Activated T-cell treated with anti-CD3 and anti-CD28 coated beads for 4 hours (primary cell): Measurements from ENCODE around the gene PRELID3B.

Experiments used
- DNase-seq: peaks from one replicate; pipeline ENCODE4 v3.0.0-alpha.2; 2020

PRELID3B gene

GRCh38 chr20:59042151-59042795 lies at the start of gene PRELID3B:
TSS of gene PRELID3B (minus strand) at chr20:59042786. CDS start at chr20:59042730, 56 bp downstream.
- no peak for DNase-seq

GRCh38 chr20:59087829-59088433 lies 45.3 kb upstream of the PRELID3B start:
- DNase-seq = peak; percentile 85

DNA sequence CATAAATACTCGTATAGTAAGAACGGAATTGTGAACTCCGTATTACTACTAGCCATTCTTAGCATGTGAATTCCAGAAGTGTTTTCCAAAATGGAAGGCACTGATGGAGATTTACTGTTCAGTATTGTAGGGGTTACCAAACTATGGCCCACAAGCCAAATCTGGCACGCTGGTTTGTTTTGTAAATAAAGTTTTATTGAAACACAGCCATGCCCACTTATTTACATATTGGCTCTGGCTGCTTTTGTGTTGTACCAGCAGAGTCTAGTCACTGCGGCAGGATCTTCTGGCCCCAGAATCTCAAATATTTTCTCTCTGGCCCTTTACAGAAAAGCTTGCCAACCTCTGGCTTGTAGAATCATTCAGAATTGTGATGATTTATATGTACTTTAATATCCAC lies 44.3 kb upstream of the PRELID3B start:
- no peak for DNase-seq

- DNase-seq = no peak
These were observed 41.7 kb upstream of the PRELID3B start for GRCh38 chr20:59084041-59084850.

DNA sequence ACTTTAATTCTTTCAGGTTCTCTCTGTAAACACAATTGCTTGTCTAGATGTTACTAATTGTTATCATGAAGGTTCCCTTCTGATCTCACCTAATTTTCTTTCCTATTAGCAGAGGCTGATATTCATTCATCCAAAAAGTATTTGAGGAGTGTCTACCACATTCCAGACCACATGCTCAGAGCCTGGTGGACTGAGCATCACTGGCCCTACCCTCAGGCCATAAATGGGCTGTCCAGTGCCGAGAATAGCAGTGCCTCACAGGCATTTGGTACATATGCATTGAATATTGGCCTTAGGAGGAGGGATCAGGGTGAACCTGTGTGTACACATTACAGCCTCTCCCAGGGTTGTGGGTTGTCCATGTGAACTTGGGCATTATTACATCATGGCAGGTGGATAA lies 40.4 kb upstream of the PRELID3B start:
- no peak for DNase-seq

- DNase-seq = no peak
These were observed 39.6 kb upstream of the PRELID3B start for GRCh38 chr20:59082077-59082740.

GRCh38 chr20:59081036-59081435 lies 38.5 kb upstream of the PRELID3B start:
- DNase-seq = no peak

GRCh38 chr20:59078231-59078630 lies 35.6 kb upstream of the PRELID3B start:
- no peak for DNase-seq

- DNase-seq = no peak
These were observed 35.1 kb upstream of the PRELID3B start for GRCh38 chr20:59077705-59078104.

DNA sequence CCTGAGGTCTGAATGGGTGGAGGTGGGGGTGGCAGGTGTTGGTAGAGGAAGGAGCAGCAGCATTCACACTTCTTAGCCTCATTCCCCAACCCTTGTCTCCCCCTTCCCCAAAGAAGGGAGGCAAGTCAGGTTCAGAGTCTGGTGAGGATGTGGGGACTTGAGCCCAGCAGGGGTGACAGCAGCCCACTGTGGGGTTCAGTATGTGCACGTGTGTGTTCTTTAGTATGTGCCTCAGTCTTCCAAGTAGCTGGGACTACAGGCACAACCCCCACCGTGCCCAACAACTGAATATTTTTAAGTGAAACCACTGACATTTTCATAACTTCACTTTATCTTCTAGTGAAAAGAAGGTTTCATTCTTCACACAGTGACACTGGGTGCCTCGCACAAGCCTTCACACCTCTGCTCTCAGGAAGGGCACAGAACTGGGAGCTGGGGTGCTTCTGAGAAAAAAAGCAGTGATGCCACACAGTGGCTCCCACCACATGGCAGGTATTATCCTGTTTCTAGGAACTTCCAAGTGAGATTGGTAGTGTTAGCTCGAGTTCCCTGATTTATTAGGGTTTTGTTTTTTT lies 33.4 kb upstream of the PRELID3B start:
- no peak for DNase-seq

DNA sequence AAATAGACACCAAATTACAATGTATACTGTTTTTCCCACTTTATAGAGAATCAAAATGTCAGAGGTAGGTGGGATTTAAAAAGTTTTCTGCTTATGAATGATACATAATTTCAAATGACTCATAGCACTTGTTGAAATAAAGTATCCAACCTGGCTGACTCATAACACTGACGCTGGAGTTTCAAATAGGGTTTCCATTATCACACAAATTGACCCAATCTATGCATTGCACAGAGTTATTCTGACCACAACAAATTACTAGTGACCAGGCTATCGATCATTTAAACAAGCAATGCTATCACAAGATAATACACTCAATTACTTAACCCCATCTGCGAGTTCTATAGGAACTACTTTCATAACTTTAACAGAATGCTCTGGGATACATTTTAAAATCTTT lies 31.9 kb upstream of the PRELID3B start:
- no peak for DNase-seq

DNA sequence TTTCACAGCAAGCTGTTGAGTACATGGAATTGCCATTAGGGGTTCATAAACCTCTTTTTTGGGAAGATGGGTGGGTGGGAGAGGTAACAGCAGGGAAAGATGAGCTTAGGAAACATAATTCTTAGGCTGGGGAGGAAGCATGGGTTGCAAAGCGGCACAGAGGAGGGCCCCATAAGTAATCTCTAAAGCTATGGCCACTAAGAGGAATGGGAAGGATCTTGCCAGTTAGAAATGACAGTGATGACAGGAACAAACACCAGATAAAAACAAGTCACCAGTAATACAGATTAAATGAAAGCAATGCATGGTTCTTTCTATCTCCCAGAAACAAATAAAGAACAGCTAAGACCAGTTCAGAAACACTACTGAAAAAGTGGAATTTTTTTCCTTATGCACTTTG lies 31.0 kb upstream of the PRELID3B start:
- DNase-seq = no peak

GRCh38 chr20:59071216-59071615 lies 28.6 kb upstream of the PRELID3B start:
- no peak for DNase-seq

DNA sequence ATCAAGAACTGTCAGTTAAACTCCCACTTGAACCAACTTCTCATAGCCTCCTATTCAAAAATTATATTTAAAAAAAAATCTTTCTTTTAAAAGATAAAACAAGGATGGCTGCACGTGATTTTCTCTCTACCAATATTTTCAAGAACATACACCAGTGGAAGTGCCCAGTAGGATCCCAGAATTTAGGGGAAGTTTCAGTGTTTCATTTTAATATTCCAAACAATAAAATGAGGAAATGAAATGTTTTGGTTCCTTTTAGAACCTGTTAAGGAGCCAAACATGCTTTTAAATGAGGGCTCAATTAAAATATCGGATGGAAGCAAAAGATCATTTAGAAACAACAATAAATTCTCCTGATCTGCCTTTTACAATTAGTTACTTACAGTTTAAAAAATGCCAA lies 26.4 kb upstream of the PRELID3B start:
- DNase-seq = no peak

- DNase-seq = no peak
These were observed 25.9 kb upstream of the PRELID3B start for GRCh38 chr20:59068534-59068933.

DNA sequence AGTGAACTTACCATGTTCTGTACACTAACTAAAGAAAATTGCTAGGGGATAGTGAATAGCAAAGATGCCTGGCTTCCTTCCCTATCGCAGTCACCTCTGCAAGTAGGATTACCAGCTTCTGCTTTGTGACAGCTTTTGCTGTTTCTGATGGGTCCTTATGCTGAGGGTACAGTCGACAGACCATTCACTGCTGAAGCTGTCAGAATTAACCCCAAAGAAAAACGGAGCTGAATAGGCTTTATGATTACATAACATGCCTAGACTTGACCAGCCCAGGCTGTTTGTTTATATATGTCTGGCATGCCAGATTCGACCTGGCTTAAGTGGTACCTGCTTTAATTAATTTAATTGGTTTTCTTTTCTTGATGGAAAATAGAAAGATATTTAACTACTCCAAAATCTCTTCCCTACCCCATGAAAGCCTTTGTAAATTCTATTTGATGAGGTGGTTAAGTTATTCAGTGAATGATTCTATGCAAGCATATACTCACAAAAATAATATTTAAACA lies 21.7 kb upstream of the PRELID3B start:
- DNase-seq = no peak

GRCh38 chr20:59063358-59064213 lies 21.0 kb upstream of the PRELID3B start:
- no peak for DNase-seq

DNA sequence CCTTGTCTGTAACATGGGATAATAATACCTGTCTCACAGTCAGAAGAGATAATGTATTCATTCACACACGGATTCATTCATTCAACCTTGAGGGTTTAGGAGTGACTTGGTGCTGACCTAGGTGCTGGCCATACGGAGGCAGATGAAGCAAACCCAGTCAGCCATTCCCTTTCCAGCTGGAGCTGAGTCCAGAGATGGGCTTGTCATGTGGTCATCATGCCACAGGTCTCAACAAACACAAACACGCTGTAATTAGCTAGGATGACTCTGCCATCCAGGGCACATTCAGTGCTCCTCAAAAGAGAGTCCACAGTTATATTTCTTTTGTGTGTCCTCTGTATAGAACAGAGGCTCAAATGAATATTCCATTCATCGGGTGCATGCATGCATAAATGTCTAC lies 19.5 kb upstream of the PRELID3B start:
- no peak for DNase-seq

DNA sequence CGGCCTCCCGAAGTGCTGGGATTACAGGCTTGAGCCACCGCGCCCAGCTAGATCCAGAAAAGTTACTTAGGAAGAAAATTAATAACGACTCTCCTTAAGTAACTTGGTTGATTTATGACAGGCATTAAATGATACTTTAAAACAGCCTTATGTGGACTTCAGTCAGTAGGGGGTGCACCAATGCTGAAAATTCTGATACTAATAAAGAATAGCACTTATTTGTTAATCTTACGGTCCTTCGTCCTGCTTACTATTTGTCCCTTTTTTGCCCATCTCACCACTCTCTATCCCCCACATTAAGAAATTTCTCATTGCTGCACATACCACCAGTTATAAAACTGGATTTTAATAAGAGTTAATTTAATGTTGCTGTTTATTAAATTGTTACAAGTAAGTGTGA lies 12.7 kb upstream of the PRELID3B start:
- DNase-seq = no peak

DNA sequence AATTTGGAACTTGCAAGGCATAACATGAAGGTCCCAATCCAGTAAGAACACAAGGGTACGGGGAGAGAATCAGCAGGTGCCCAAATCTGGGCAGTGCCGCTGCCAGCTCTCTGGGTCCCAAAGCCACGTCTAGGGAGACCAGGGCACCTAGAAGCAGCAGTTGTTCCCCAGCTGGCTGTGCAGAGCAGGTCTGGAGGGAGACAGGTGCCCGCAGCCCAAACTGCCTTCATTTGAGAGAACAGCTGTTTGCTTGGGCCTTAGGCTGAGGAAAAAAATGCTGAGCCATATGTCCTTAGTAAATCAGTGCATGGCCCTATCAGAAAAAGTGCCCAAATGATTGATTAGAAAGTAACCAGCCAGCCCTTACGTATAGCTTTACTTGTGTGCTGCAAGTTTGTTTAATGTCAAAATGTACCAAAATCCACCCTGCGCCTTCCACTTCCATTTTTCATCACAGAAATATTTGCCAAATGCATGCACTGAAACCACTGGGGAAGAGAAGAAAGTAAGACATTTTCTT lies 9.1 kb upstream of the PRELID3B start:
- DNase-seq = no peak

DNA sequence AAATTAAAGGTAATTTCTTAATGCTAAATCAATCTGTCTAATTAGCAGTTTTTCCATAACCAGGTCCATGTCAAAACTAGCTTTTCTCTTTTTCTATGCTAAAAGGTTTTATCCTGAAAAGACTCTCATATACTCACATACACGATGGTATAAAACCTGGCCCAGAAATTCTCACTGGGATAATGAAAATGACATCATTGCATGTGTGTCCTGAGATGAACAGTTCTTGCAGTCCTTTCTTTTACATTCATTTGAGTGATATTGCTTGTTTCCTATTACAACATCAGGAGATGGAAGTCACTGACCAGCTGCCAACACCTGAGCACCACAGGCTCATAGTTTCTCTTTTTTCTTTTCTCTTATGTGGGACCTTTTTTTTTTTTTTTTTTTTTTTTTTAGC lies 7.9 kb upstream of the PRELID3B start:
- DNase-seq = no peak

GRCh38 chr20:59048681-59049030 lies 6.1 kb upstream of the PRELID3B start:
- DNase-seq = no peak
